ENCODE measurements around the gene SPATS2L. TPM values are rescaled to one million over a fixed set of nuclear protein-coding genes. Genes with fewer than 3 reads are reported as not detected.

Gene SPATS2L
- total RNA-seq, 1 donor from 2014 or later = 192 TPM

- DNase-seq (ENCODE audit: low read depth) (no peak), FAIRE-seq (no peak)
- H3K36me3 Mint-ChIP-seq (ENCODE audit: low read depth, unreplicated experiment) = no peaks in the 10 kb centered on the region
- H3K4me1 Mint-ChIP-seq (ENCODE audit: low read depth, unreplicated experiment) = peaks cover 6% of the 10 kb centered on the region
- TF ChIP-seq EZH2 (IDR thresholded peaks at IDR 0.05; ENCODE audit: insufficient read depth, low read length) (no peak), CTCF (IDR thresholded peaks at IDR 0.05; ENCODE audit: insufficient read depth, low read depth, low read length) (no peak)
- Histone ChIP-seq H3K27me3 (ENCODE audit: insufficient read depth, low read length) (peaks cover 3% of the 10 kb centered on the region), H2AFZ (ENCODE audit: low read depth, low read length) (no peak overlapping the region), H4K20me1 (ENCODE audit: insufficient read depth, low read length) (no peaks in the 10 kb centered on the region), H3K4me1 (ENCODE audit: insufficient read depth, low read length) (no peaks in the 10 kb centered on the region), H3K4me3 (ENCODE audit: insufficient read depth, low read depth, low read length) (no peak overlapping the region), H3K9ac (ENCODE audit: low read length) (no peak overlapping the region), H3K9me3 (ENCODE audit: insufficient read depth, low read depth, low read length) (no peaks in the 10 kb centered on the region), H3K27ac (ENCODE audit: low read depth, low read length) (no peak overlapping the region), H3K36me3 (ENCODE audit: insufficient read depth, low read length) (no peaks in the 10 kb centered on the region), H3K79me2 (ENCODE audit: insufficient read depth, low read length) (no peaks in the 10 kb centered on the region), H3K4me2 (ENCODE audit: low read length) (no peak overlapping the region)
- H3K4me3 Mint-ChIP-seq (ENCODE audit: unreplicated experiment) = no peak overlapping the region
- H3K27me3 Mint-ChIP-seq (ENCODE audit: low read depth, unreplicated experiment) = no peaks in the 10 kb centered on the region
- no peak overlapping the region for H3K27ac Mint-ChIP-seq (ENCODE audit: unreplicated experiment)
- peaks cover 3% of the 10 kb centered on the region for H3K9me3 Mint-ChIP-seq (ENCODE audit: unreplicated experiment)
Observed at GRCh38 chr2:200288670-200289429, 17.6 kb upstream of the SPATS2L start.

- Histone ChIP-seq H3K4me3 (ENCODE audit: insufficient read depth, low read depth, low read length) (no peak overlapping the region), H3K4me2 (ENCODE audit: low read length) (no peak overlapping the region), H3K4me1 (ENCODE audit: insufficient read depth, low read length) (peaks cover 10% of the 10 kb centered on the region), H3K9me3 (ENCODE audit: insufficient read depth, low read depth, low read length) (no peaks in the 10 kb centered on the region), H2AFZ (ENCODE audit: low read depth, low read length) (no peak overlapping the region), H3K27ac (ENCODE audit: low read depth, low read length) (no peak overlapping the region), H3K36me3 (ENCODE audit: insufficient read depth, low read length) (no peaks in the 10 kb centered on the region), H3K79me2 (ENCODE audit: insufficient read depth, low read length) (no peaks in the 10 kb centered on the region), H4K20me1 (ENCODE audit: insufficient read depth, low read length) (no peaks in the 10 kb centered on the region), H3K27me3 (ENCODE audit: insufficient read depth, low read length) (no peaks in the 10 kb centered on the region), H3K9ac (ENCODE audit: low read length) (no peak overlapping the region)
- H3K27ac Mint-ChIP-seq (ENCODE audit: unreplicated experiment) = no peak overlapping the region
- H3K36me3 Mint-ChIP-seq (ENCODE audit: low read depth, unreplicated experiment) = no peaks in the 10 kb centered on the region
- DNase-seq (ENCODE audit: low read depth) (no peak), FAIRE-seq (no peak)
- no peak for TF ChIP-seq CTCF (IDR thresholded peaks at IDR 0.05; ENCODE audit: insufficient read depth, low read depth, low read length)
- no peak for TF ChIP-seq EZH2 (IDR thresholded peaks at IDR 0.05; ENCODE audit: insufficient read depth, low read length)
- peaks cover 3% of the 10 kb centered on the region for H3K9me3 Mint-ChIP-seq (ENCODE audit: unreplicated experiment)
- no peaks in the 10 kb centered on the region for H3K27me3 Mint-ChIP-seq (ENCODE audit: low read depth, unreplicated experiment)
- no peak overlapping the region for H3K4me3 Mint-ChIP-seq (ENCODE audit: unreplicated experiment)
- H3K4me1 Mint-ChIP-seq (ENCODE audit: low read depth, unreplicated experiment) = peaks cover 14% of the 10 kb centered on the region
Observed at GRCh38 chr2:200296118-200296517, 10.4 kb upstream of the SPATS2L start.

- Histone ChIP-seq H3K4me3 (ENCODE audit: insufficient read depth, low read depth, low read length) (no peak overlapping the region), H3K79me2 (ENCODE audit: insufficient read depth, low read length) (no peaks in the 10 kb centered on the region), H3K4me1 (ENCODE audit: insufficient read depth, low read length) (peaks cover 12% of the 10 kb centered on the region), H3K27ac (ENCODE audit: low read depth, low read length) (no peak overlapping the region), H3K4me2 (ENCODE audit: low read length) (no peak overlapping the region), H2AFZ (ENCODE audit: low read depth, low read length) (no peak overlapping the region), H4K20me1 (ENCODE audit: insufficient read depth, low read length) (no peaks in the 10 kb centered on the region), H3K9me3 (ENCODE audit: insufficient read depth, low read depth, low read length) (no peaks in the 10 kb centered on the region), H3K27me3 (ENCODE audit: insufficient read depth, low read length) (no peaks in the 10 kb centered on the region), H3K9ac (ENCODE audit: low read length) (no peak overlapping the region), H3K36me3 (ENCODE audit: insufficient read depth, low read length) (no peaks in the 10 kb centered on the region)
- DNase-seq (ENCODE audit: low read depth) = no peak
- Mint-ChIP-seq H3K4me1 (ENCODE audit: low read depth, unreplicated experiment) (peaks cover 19% of the 10 kb centered on the region), H3K27me3 (ENCODE audit: low read depth, unreplicated experiment) (no peaks in the 10 kb centered on the region), H3K27ac (ENCODE audit: unreplicated experiment) (no peak overlapping the region), H3K36me3 (ENCODE audit: low read depth, unreplicated experiment) (no peaks in the 10 kb centered on the region), H3K4me3 (ENCODE audit: unreplicated experiment) (no peak overlapping the region), H3K9me3 (ENCODE audit: unreplicated experiment) (peaks cover 3% of the 10 kb centered on the region)
- FAIRE-seq = no peak
- TF ChIP-seq CTCF (IDR thresholded peaks at IDR 0.05; ENCODE audit: insufficient read depth, low read depth, low read length) = no peak
- no peak for TF ChIP-seq EZH2 (IDR thresholded peaks at IDR 0.05; ENCODE audit: insufficient read depth, low read length)
Observed at GRCh38 chr2:200297100-200297499, 9.4 kb upstream of the SPATS2L start.
